ENCODE data around the gene TTC7B.

DNA sequence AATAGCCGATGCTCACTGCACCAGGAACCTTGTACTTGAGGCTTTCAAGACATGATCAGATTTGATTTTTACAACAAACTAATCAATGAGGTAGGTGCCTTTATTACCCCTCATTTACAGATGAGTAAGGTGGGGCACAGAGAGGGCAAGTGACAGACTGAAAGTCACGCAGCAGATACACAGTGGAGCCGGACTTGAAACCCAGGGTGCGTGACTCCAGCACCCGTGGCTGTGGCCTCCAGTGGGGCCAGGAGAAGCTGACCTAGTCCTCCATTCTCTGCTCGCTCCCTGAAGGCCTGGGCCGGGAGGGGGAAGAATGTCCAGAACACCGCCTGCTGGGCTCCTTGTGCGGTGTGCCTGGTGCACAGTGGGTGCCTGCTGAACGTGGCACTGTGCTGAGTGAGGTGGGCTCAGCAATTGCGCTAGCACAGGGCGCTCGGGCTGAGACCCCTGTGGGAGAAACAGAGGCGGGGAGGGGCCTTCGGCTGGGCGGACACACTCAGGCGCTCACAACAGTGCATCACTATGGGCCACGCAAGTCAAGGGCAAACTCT lies 294.2 kb downstream of the TTC7B start:
- TF ChIP-seq TAF1 (IDR thresholded peaks at IDR 0.05; ENCODE audit: borderline replicate concordance, low read depth, low read length) (no peak), POLR2A (IDR thresholded peaks at IDR 0.05; ENCODE audit: low read depth, low read length) (no peak)
